Sigmoid colon (tissue), 7 donors: ENCODE data around the gene EYA3. TPM values are rescaled to one million over a fixed set of nuclear protein-coding genes. Genes with fewer than 3 reads are reported as not detected.

Experiments
- DNase-seq: peaks from one replicate; pipeline ENCODE4 v3.0.0-alpha.2; 2019
- H3K27ac ChIP-seq, 4 donors: fragments of 200-600 bp; sonication (generic); one replicate each; pipeline ENCODE4 v1.5.1; 2016 to 2019; ENCODE audit warnings: mild to moderate bottlenecking in 1 of 4
- H3K27me3 ChIP-seq, 3 donors: fragments of 200-600 bp; sonication (generic); one replicate each; pipeline ENCODE4 v1.5.1; 2019; ENCODE audit warnings: mild to moderate bottlenecking in 1 of 3
- H3K36me3 ChIP-seq, 4 donors: fragments of 200-600 bp; sonication (generic); one replicate each; pipeline ENCODE4 v1.5.1; 2016 to 2019
- H3K4me1 ChIP-seq, 4 donors: fragments of 200-600 bp; sonication (generic); one replicate each; pipeline ENCODE4 v1.5.1; 2017 to 2019
- H3K4me3 ChIP-seq, 4 donors: fragments of 200-600 bp; sonication (generic); one replicate each; pipeline ENCODE4 v1.5.1; 2017 to 2019; ENCODE audit warnings: mild to moderate bottlenecking in 2 of 4, moderate library complexity in 1 of 4
- H3K9me3 ChIP-seq, 4 donors: fragments of 200-600 bp in 3 of 4; sonication (generic) in 3 of 4; one replicate each; pipeline versions ENCODE4 v1.5.1 to v1.6.1; 2013 to 2019
- EP300 ChIP-seq, 4 donors: sonication (generic); formaldehyde crosslinking; IDR thresholded peaks; one replicate each; pipeline ENCODE4 v1.6.1; 2017; ENCODE audit warnings: antibody characterized with exemption in 4 of 4
- POLR2A ChIP-seq, 2 donors: fragments of 450-650 bp; IDR thresholded peaks; one replicate each; pipeline ENCODE4 v1.6.1; 2016; ENCODE audit warnings: antibody characterized with exemption in 2 of 2, mild to moderate bottlenecking in 2 of 2, moderate library complexity in 2 of 2
- POLR2AphosphoS5 ChIP-seq, 4 donors: sonication (generic); formaldehyde crosslinking; IDR thresholded peaks; one replicate each; pipeline ENCODE4 v1.6.1; 2017; ENCODE audit warnings: antibody characterized with exemption in 4 of 4
- WGBS, 2 donors: extraction: QIAGEN DNeasy Blood & Tissue Kit; methylation state at CpG; one replicate each; pipeline ENCODE4 v1.1.7; 2013; 5-methylcytosine and 5-hydroxymethylcytosine counted together
- intact Hi-C: fragments of 100-400 bp; cut with DNase I; formaldehyde crosslinking; loops from one replicate; pipeline ENCODE4 v1.15.1; 2023
- polyA plus RNA-seq, 3 donors: library from polyadenylated mRNA; stranded (reverse); fragments of 200-250 nt; gene quantifications; one replicate each; pipeline ENCODE4 v1.2.3, GENCODE V29; 2013
- total RNA-seq, 4 donors: library from RNA; depleted of rRNA; stranded (reverse); fragments of >200 nt; gene quantifications; one replicate each; pipeline ENCODE4 v1.1.0, GENCODE V29; 2016
- TF ChIP-seq, protein P1 (sequence below), 4 experiments: fragments of 450-650 bp in 3 of 4; fragments of 200-600 bp in 1 of 4; IDR thresholded peaks; one replicate each; pipeline ENCODE4 v1.5.1; 2016 to 2019; ENCODE audit warnings: antibody characterized with exemption in 4 of 4, mild to moderate bottlenecking in 3 of 4, moderate library complexity in 2 of 4
- donor health status: healthy with polysubstance abuse.
- donor health status: Bipolar disorder and iron deficiency.
- donor health status: healthy.

EYA3 gene
- total and polyA plus RNA-seq, 7 donors, result 2.4 to 10.0 (median 7.9) TPM

- Histone ChIP-seq H3K27me3 (no peaks in the 10 kb centered on the region), H3K4me3 (no peak overlapping the region), H3K36me3 (peaks cover 1 to 43% (median 5%) of the 10 kb centered on the region in 4 donors), H3K9me3 (no peaks in the 10 kb centered on the region), H3K4me1 (peaks cover 0 to 29% (median 24%) of the 10 kb centered on the region in 4 donors), H3K27ac (peak overlapping the region in 3 of 4 donors; percentile 32 to 43 (median 38))
- 81 to 94% methylated on average over 4 of the region's 4 CpGs for WGBS, 2 donors
- TF ChIP-seq EP300 (IDR thresholded peaks at IDR 0.05) (no peak), POLR2A (IDR thresholded peaks at IDR 0.05) (no peak), POLR2AphosphoS5 (IDR thresholded peaks at IDR 0.05) (no peak)
- TF ChIP-seq, protein P1, sequence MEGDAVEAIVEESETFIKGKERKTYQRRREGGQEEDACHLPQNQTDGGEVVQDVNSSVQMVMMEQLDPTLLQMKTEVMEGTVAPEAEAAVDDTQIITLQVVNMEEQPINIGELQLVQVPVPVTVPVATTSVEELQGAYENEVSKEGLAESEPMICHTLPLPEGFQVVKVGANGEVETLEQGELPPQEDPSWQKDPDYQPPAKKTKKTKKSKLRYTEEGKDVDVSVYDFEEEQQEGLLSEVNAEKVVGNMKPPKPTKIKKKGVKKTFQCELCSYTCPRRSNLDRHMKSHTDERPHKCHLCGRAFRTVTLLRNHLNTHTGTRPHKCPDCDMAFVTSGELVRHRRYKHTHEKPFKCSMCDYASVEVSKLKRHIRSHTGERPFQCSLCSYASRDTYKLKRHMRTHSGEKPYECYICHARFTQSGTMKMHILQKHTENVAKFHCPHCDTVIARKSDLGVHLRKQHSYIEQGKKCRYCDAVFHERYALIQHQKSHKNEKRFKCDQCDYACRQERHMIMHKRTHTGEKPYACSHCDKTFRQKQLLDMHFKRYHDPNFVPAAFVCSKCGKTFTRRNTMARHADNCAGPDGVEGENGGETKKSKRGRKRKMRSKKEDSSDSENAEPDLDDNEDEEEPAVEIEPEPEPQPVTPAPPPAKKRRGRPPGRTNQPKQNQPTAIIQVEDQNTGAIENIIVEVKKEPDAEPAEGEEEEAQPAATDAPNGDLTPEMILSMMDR (IDR thresholded peaks at IDR 0.05), result no peak
- intact Hi-C loops, result no loop called here
- no peak for DNase-seq
These were observed 116.3 kb downstream of the EYA3 start for GRCh38 chr1:27972141-27972540.

DNA sequence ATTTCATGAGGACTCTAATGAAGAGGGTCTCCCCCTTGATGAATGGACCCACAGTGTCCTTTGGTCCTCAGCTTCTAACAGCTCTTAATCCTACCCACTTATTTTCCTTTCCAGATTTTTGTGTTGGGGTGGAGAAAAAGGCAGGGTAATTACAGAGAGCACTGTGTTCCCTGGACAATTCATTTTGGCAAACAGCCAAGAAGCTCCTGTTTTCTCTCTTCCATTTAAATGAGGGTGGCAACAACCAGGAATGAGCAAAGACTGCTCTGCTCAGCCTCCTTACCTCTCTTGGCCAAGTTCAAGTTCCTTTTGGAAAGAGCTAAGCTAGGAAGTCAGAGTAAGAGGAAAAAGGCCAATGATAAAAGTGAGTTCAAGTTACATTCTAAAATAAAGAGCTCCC, 116.7 kb downstream of the EYA3 start:
- H3K36me3 ChIP-seq, result peaks cover 6 to 43% (median 10%) of the 10 kb centered on the region in 4 donors
- intact Hi-C loops, result no loop called here
- peaks cover 0 to 29% (median 24%) of the 10 kb centered on the region in 4 donors for H3K4me1 ChIP-seq
- peak in 1 of 4 donors; percentile 27 for TF ChIP-seq POLR2AphosphoS5 (IDR thresholded peaks at IDR 0.05)
- no peak for TF ChIP-seq EP300 (IDR thresholded peaks at IDR 0.05)
- peak overlapping the region in 3 of 4 donors; percentile 32 to 43 (median 38) for H3K27ac ChIP-seq
- H3K27me3 ChIP-seq, result no peaks in the 10 kb centered on the region
- no peak for DNase-seq
- no peaks in the 10 kb centered on the region for H3K9me3 ChIP-seq
- no peak overlapping the region for H3K4me3 ChIP-seq

DNA sequence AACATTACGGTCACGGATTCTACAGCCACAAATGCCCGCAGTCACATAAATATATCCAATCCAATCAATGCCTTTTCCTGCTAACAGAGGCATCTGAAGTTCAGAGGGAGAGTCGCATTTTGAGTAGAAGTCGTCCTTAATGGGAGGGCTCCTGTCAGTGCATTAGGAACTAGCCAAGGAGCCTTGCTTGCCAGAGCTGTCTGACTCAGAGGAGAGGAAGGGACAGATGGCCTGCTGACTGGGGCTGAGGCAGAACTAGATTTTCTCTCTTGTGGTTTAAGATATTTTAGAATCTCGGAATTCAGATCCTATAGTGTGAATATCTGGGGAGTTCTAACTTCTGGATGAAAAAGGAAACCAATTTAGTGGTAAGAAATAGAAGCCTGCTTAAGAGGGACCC, 118.0 kb downstream of the EYA3 start:
- WGBS, 2 donors, result 86 to 90% methylated on average over 6 of the region's 6 CpGs
- intact Hi-C loops, result no loop called here
- Histone ChIP-seq H3K4me3 (no peak overlapping the region), H3K27ac (peak overlapping the region in 3 of 4 donors; percentile 7 to 60 (median 38)), H3K27me3 (no peaks in the 10 kb centered on the region), H3K9me3 (no peaks in the 10 kb centered on the region), H3K36me3 (peaks cover 8 to 44% (median 13%) of the 10 kb centered on the region in 4 donors), H3K4me1 (peaks cover 0 to 29% (median 24%) of the 10 kb centered on the region in 4 donors)
- peak; percentile 81 for DNase-seq
- TF ChIP-seq POLR2AphosphoS5 (IDR thresholded peaks at IDR 0.05), result no peak
- no peak for TF ChIP-seq POLR2A (IDR thresholded peaks at IDR 0.05)
- TF ChIP-seq, protein P1 (IDR thresholded peaks at IDR 0.05), result no peak

DNA sequence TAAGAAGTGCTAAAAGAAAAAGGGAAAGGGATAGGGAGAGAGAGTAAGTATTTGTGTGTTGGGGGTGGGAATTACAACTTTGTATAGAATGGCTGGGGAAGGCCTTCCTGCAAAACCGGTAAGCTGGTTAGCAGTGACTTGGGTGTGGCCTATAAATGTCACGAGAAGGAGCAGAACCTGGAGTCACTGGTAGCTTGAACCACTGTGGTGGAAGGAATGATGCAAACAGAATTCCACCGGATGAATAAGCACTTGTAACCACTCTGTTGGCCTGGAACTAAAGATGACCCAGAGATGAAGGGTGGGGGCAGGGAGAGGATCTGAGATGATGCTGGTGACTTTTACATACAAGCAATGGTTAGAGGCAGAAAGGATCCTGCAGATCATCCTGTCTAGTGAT, 119.7 kb downstream of the EYA3 start:
- intact Hi-C loops, result no loop called here

GRCh38 chr1:27967884-27968466, 120.4 kb downstream of the EYA3 start:
- intact Hi-C loops, result no loop called here
- Histone ChIP-seq H3K36me3 (peaks cover 8 to 46% (median 10%) of the 10 kb centered on the region in 4 donors), H3K27me3 (no peaks in the 10 kb centered on the region), H3K4me3 (no peak overlapping the region), H3K4me1 (peaks cover 0 to 29% (median 24%) of the 10 kb centered on the region in 4 donors), H3K27ac (peak overlapping the region in 3 of 4 donors; percentile 23 to 55 (median 39)), H3K9me3 (no peaks in the 10 kb centered on the region)
- 88 to 89% methylated on average over 4 of the region's 4 CpGs for WGBS, 2 donors
- no peak for DNase-seq
- TF ChIP-seq POLR2A (IDR thresholded peaks at IDR 0.05) (no peak), EP300 (IDR thresholded peaks at IDR 0.05) (no peak), POLR2AphosphoS5 (IDR thresholded peaks at IDR 0.05) (no peak)
- TF ChIP-seq, protein P1 (IDR thresholded peaks at IDR 0.05), result no peak

More for the DNA sequence above, 119.7 kb downstream of the EYA3 start:
- Histone ChIP-seq H3K4me3 (no peak overlapping the region), H3K4me1 (peaks cover 0 to 29% (median 24%) of the 10 kb centered on the region in 4 donors), H3K36me3 (peaks cover 8 to 49% (median 9%) of the 10 kb centered on the region in 4 donors), H3K9me3 (no peaks in the 10 kb centered on the region), H3K27ac (peak overlapping the region in 2 of 4 donors; percentile 39 to 55), H3K27me3 (no peaks in the 10 kb centered on the region)
- TF ChIP-seq, protein P1 (IDR thresholded peaks at IDR 0.05), result no peak
- TF ChIP-seq EP300 (IDR thresholded peaks at IDR 0.05) (no peak), POLR2AphosphoS5 (IDR thresholded peaks at IDR 0.05) (no peak), POLR2A (IDR thresholded peaks at IDR 0.05) (no peak)
- DNase-seq, result no peak
- whole genome bisulfite sequencing, 2 donors, result 21 to 56% methylated on average over 3 of the region's 3 CpGs
